Measurements from ENCODE around the gene WDR7.

The WDR7 gene

DNA sequence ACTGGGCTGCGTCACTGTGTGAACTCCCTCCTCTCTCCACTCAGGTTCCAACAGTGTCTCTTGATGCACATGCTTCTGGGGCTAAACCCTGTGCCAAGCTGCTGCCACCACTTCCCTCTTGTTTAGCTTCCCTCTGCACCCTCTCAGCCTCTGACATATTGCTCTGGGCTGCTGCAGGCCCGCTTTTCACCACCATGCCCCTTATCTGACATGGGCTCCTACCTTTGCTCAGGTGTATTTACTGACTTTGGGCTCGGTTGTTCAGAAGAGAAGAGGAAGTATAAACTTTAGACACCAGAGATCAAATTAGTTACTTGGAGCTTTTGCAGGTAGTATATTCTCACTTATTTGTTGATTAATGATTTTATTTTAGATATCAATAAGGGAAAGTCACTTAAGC lies 77.6 kb downstream of the WDR7 start:
- no peak for DNase-seq
- no peaks in the 10 kb centered on the region for H3K27me3 ChIP-seq (replicated peaks; ENCODE audit: insufficient read depth, low read length)
- no peak overlapping the region for H2AFZ ChIP-seq (ENCODE audit: low read length)
- no peaks in the 10 kb centered on the region for H3K79me2 ChIP-seq (ENCODE audit: low read length)
- H4K20me1 ChIP-seq (ENCODE audit: insufficient read depth, low read length): no peaks in the 10 kb centered on the region
- no peak overlapping the region for H3K27ac ChIP-seq (ENCODE audit: low read length)
- H3K9ac ChIP-seq (ENCODE audit: low read length): no peak overlapping the region
- H3F3A ChIP-seq (ENCODE audit: insufficient read depth, low read length): no peaks in the 10 kb centered on the region
- H3K4me3 ChIP-seq (ENCODE audit: low read length): no peak overlapping the region
- no peaks in the 10 kb centered on the region for H3K4me1 ChIP-seq (ENCODE audit: low read length)
- no peaks in the 10 kb centered on the region for H3K9me3 ChIP-seq (replicated peaks; ENCODE audit: insufficient read depth, low read length)
- no peaks in the 10 kb centered on the region for H3K9me2 ChIP-seq (replicated peaks; ENCODE audit: insufficient read depth, low read length)
- no peaks in the 10 kb centered on the region for H3K36me3 ChIP-seq (replicated peaks; ENCODE audit: insufficient read depth, low read length)
- no peak overlapping the region for H3K4me2 ChIP-seq (ENCODE audit: low read depth, low read length)
- no peak for TF ChIP-seq EZH2 (optimal IDR thresholded peaks at IDR 0.05; ENCODE audit: low read depth, low read length)

DNA sequence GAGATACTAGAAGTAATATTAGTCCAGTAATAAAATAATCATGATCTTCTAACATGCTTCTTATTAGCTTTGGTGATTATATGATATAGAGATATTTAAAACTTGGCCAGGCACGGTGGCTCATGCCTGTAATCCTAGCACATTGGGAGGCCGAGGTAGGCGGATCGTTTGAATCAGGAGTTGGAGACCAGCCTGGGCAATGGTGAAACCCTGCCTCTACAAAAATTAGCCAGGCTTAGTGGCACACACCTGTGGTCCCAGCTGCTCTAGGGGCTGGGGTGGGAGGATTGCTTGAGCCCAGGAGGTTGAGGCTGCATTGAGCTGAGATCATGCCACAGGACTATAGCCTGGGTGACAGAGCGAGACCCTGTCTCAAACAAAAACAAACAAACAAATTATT lies 87.0 kb downstream of the WDR7 start:
- H3K4me3 ChIP-seq (ENCODE audit: low read length): no peak overlapping the region
- H3K4me2 ChIP-seq (ENCODE audit: low read depth, low read length): no peak overlapping the region
- H3K27me3 ChIP-seq (replicated peaks; ENCODE audit: insufficient read depth, low read length): no peaks in the 10 kb centered on the region
- H4K20me1 ChIP-seq (ENCODE audit: insufficient read depth, low read length): no peaks in the 10 kb centered on the region
- H3F3A ChIP-seq (ENCODE audit: insufficient read depth, low read length): no peaks in the 10 kb centered on the region
- no peak for TF ChIP-seq EZH2 (optimal IDR thresholded peaks at IDR 0.05; ENCODE audit: low read depth, low read length)
- no peak overlapping the region for H3K9ac ChIP-seq (ENCODE audit: low read length)
- H3K9me3 ChIP-seq (replicated peaks; ENCODE audit: insufficient read depth, low read length): no peaks in the 10 kb centered on the region
- H3K36me3 ChIP-seq (replicated peaks; ENCODE audit: insufficient read depth, low read length): no peaks in the 10 kb centered on the region
- no peaks in the 10 kb centered on the region for H3K79me2 ChIP-seq (ENCODE audit: low read length)
- no peak overlapping the region for H3K27ac ChIP-seq (ENCODE audit: low read length)
- H3K9me2 ChIP-seq (replicated peaks; ENCODE audit: insufficient read depth, low read length): no peaks in the 10 kb centered on the region
- H3K4me1 ChIP-seq (ENCODE audit: low read length): no peaks in the 10 kb centered on the region
- H2AFZ ChIP-seq (ENCODE audit: low read length): no peak overlapping the region
- no peak for DNase-seq

DNA sequence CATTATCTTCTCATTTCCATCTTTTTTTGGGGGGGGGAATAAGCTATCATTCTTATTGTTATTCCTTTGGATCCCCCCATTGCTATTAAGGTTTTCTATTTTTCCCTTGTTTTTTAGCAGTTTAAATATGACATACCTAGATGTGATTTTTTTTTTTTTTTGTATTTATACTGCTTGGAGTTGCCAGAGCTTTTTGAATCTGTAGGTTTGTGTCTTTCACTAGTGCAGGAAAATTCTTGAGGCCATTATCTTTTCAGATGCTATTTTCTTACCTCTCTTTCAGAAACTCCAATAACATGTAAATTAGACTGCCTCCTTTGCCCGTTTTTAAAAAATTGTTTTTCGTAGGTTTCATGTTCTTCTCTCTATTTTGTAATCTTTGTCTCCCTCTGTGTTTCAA lies 88.6 kb downstream of the WDR7 start:
- Histone ChIP-seq H4K20me1 (ENCODE audit: insufficient read depth, low read length) (no peaks in the 10 kb centered on the region), H3K9me3 (replicated peaks; ENCODE audit: insufficient read depth, low read length) (no peaks in the 10 kb centered on the region), H3K4me1 (ENCODE audit: low read length) (no peaks in the 10 kb centered on the region), H3K36me3 (replicated peaks; ENCODE audit: insufficient read depth, low read length) (no peaks in the 10 kb centered on the region), H3K27ac (ENCODE audit: low read length) (no peak overlapping the region), H3K79me2 (ENCODE audit: low read length) (no peaks in the 10 kb centered on the region), H3K27me3 (replicated peaks; ENCODE audit: insufficient read depth, low read length) (no peaks in the 10 kb centered on the region), H3K4me2 (ENCODE audit: low read depth, low read length) (no peak overlapping the region), H3K4me3 (ENCODE audit: low read length) (no peak overlapping the region), H2AFZ (ENCODE audit: low read length) (no peak overlapping the region), H3K9me2 (replicated peaks; ENCODE audit: insufficient read depth, low read length) (no peaks in the 10 kb centered on the region), H3F3A (ENCODE audit: insufficient read depth, low read length) (no peaks in the 10 kb centered on the region), H3K9ac (ENCODE audit: low read length) (no peak overlapping the region)
- no peak for DNase-seq
- TF ChIP-seq EZH2phosphoT487 (IDR thresholded peaks at IDR 0.05; ENCODE audit: low read length): no peak
- no peak for TF ChIP-seq EZH2 (optimal IDR thresholded peaks at IDR 0.05; ENCODE audit: low read depth, low read length)
- TF ChIP-seq, protein P1, sequence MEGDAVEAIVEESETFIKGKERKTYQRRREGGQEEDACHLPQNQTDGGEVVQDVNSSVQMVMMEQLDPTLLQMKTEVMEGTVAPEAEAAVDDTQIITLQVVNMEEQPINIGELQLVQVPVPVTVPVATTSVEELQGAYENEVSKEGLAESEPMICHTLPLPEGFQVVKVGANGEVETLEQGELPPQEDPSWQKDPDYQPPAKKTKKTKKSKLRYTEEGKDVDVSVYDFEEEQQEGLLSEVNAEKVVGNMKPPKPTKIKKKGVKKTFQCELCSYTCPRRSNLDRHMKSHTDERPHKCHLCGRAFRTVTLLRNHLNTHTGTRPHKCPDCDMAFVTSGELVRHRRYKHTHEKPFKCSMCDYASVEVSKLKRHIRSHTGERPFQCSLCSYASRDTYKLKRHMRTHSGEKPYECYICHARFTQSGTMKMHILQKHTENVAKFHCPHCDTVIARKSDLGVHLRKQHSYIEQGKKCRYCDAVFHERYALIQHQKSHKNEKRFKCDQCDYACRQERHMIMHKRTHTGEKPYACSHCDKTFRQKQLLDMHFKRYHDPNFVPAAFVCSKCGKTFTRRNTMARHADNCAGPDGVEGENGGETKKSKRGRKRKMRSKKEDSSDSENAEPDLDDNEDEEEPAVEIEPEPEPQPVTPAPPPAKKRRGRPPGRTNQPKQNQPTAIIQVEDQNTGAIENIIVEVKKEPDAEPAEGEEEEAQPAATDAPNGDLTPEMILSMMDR (IDR thresholded peaks at IDR 0.05; ENCODE audit: low read length): no peak

DNA sequence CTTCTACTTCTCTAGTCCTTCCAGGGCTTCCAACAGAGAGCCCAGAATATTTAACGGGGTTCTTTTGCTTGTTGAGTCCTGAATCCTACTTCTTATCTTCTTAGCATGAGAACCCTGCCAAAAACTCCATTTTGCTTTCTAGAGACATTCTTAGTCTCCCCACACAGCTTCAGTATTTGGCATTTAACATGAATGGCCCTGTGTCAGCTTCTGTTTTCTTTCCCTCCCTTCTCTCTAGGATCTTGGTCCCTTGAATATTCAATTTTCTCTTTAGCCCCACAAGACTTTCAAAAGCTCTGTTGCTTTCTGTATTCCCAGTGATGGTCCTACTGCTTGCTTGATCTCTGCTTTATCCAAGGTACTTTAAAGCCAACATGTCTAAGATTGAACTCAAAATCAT lies 89.5 kb downstream of the WDR7 start:
- H3K4me3 ChIP-seq (ENCODE audit: low read length): no peak overlapping the region
- no peaks in the 10 kb centered on the region for H3K79me2 ChIP-seq (ENCODE audit: low read length)
- no peaks in the 10 kb centered on the region for H3F3A ChIP-seq (ENCODE audit: insufficient read depth, low read length)
- H3K27me3 ChIP-seq (replicated peaks; ENCODE audit: insufficient read depth, low read length): no peaks in the 10 kb centered on the region
- no peak overlapping the region for H3K4me2 ChIP-seq (ENCODE audit: low read depth, low read length)
- no peaks in the 10 kb centered on the region for H3K36me3 ChIP-seq (replicated peaks; ENCODE audit: insufficient read depth, low read length)
- no peak for TF ChIP-seq EZH2phosphoT487 (IDR thresholded peaks at IDR 0.05; ENCODE audit: low read length)
- TF ChIP-seq, protein P1 (IDR thresholded peaks at IDR 0.05; ENCODE audit: low read length): no peak
- no peak for TF ChIP-seq EZH2 (optimal IDR thresholded peaks at IDR 0.05; ENCODE audit: low read depth, low read length)
- H3K4me1 ChIP-seq (ENCODE audit: low read length): no peaks in the 10 kb centered on the region
- H3K9ac ChIP-seq (ENCODE audit: low read length): no peak overlapping the region
- no peaks in the 10 kb centered on the region for H4K20me1 ChIP-seq (ENCODE audit: insufficient read depth, low read length)
- H3K9me2 ChIP-seq (replicated peaks; ENCODE audit: insufficient read depth, low read length): no peaks in the 10 kb centered on the region
- no peaks in the 10 kb centered on the region for H3K9me3 ChIP-seq (replicated peaks; ENCODE audit: insufficient read depth, low read length)
- no peak for DNase-seq
- H3K27ac ChIP-seq (ENCODE audit: low read length): no peak overlapping the region
- H2AFZ ChIP-seq (ENCODE audit: low read length): no peak overlapping the region
